Fibroblast of upper back skin (primary cell): ENCODE measurements around the gene ITGAE.
A peak's percentile ranks its signal among the peaks of the same experiment; 100 is the strongest.
"Not testable (repeated sequence)": the region's sequence is repeated elsewhere in the genome, so short reads cannot be mapped to it uniquely, and the experiment has no call there.

Experiments used
- DNase-seq: peaks from one replicate; pipeline ENCODE4 v3.0.0-alpha.2; 2013

ITGAE gene

DNA sequence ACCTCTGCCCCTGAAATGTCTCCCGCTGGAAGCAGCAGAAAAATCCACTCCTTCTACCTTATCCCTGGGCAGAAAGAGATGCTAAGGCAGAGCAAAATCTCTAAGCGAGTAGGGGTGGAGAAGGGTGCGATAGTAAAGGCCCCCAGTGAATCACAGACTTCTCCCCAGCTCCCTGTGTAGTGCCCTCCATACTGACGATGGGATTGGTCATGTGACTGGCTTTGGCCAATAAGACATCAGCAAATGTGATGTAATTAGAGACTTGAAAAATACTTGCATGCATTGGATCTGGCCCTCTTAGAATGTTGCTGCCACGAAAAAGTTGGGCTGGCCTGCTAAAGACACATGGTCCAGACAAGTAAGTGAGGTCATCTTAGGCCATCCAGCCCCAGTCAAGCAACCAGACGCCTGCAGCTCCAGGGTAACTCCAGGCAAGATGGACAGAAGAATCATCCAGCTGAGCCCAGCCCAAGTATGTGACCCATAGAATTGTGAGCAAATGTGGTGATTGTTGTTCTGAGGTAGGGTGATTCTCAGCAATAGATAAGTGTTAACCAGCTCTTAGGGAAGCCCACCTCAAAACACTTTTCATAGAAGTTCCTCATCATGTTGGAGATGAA, 41.3 kb downstream of the ITGAE start:
- no peak for DNase-seq

DNA sequence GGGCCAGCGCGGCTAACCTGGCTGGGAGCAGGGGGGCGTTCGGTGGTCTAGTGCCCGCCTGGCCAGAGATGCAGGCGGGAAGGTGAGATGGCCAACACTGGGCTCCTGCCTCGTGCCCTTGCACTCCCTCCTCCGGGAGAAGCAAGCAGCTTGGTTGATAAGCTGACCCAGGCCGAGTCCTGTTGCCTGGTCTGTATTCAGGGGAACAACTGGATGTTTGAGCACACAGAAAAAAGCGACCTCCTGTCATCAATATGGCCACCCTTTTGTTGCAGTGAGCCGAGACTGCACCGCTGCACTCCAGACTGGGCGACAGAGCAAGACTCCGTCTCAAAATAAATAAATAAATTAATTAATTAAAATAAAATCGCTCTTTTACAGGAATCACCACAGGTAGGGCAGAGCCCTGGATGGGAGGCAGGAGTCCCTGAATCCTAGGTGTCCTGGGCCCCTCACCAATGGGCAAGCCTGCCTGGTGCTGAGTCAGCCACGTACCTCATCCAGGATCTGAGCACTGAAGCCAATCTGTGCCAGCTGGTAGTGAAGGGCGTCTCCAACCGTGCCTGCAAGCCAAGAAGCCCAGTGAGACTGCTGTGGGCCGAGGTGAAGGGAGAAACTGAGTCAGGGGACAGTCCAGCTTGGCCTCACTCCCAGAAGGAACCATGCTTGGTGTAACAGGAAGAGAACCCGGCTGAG, 45.5 kb downstream of the ITGAE start:
- DNase-seq, result no peak

DNA sequence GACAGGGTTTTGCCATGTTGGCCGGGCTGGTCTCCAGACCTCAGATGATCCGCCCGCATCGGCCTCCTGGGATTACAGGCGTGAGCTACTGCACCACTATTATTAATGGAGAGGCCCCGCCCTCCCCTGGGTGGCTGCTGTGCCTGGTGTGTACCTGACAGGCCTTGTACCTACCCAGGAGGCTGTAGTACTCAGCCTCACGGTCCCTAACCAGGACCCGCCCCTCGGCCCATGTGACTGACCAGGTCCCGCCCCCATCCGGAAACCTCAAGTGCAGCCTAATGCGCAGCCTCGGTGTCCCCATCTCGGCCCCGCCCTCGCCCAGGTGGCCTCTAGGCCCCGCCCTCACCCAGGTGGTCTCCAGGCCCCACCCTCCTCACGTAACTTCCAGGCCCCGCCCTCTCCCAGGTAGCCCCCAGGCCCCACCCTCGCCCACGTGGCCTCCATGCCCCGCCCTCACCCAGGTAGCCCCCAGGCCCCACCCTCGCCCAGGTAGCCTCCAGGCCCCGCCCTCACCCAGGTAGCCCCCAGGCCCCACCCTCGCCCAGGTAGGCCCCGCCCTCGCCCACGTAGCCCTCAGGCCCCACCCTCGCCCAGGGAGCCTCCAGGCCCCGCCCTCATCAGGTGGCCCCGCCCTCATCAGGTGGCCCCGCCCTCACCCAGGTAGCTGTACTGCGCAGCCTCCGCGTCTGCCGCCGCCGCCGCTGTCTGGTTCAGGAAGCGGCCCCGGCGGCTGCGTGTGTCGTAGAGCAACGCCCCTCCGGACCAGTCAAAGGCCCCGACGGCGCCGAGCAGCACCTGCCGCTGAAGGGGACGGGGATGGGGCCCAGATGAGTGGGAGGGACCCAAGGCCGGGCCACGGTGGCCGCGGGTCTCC, 46.3 kb downstream of the ITGAE start:
- no peak for DNase-seq

DNA sequence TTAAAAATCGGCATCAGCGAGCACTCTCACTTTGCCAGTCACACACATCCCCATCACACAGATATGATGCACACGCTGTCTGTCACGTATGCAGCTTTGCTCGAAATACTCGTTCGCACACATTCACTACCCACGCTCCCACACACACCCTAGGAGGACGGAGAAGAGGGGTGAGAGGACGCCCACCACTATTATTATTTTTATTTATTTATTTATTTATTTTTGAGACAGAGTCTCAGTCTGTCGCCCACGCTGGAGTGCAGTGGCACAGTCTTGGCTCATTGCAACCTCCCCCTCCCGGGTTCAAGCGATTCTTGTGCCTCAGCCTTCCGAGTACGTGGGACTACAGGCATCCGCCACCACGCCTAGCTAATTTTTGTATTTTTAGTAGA, 46.9 kb downstream of the ITGAE start:
- no peak for DNase-seq

DNA sequence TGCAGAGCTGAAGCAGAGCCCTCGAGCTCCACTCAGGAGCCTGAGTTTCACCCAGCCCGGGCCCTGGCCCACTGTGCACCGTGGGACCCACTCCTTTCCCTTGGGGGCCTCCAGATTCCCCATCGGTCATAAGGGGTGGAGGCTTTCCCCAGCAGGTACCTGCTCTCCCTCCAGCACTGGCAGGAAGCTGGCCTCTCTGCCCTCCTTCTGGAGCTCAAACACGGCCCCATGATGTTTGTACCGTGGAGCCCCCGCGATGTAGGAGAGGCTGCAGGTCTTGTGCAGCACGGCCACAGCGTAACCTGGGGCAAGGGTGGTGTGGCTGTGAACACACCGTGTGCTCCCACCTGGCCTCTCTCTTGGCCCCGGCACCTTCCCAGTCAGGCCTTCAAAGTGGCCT, 47.4 kb downstream of the ITGAE start:
- DNase-seq, result no peak

DNA sequence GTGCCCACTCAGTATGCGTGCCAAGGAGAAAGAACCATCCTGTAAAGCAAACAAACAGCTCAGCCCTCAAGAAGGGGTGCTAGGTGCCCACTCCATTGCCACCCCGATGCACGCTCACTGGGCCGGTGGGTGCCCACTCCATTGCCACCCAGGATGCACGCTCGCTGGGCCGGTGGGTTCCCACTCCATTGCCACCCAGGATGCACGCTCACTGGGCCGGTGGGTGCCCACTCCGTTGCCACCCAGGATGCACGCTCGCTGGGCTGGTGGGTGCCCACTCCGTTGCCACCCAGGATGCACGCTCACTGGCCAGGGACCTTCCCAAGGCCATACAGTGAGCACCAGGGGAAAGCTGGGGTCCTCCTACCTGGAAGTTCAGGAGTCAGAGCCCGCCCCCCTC, 49.2 kb downstream of the ITGAE start:
- DNase-seq, result no peak

DNA sequence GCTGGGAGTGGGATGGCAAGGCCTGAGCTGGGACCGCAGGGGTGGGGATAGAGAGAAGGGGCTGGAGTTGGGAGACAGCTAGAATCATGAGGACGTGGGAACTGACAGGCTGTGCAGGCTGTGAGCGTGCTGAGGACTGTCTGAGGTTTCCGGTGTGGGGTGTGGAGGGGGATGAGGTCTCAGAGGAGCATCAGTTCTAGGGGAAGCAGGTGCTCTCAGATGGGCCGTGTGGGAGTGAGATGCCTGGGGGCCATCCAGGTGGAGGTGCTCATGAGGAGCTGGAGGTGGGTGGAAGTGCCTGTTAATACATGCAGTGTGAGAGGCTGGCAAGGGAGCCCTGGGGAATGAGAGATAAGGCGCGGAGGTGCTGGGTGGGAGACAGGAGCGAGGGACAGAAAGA, 50.1 kb downstream of the ITGAE start:
- DNase-seq, result no peak

DNA sequence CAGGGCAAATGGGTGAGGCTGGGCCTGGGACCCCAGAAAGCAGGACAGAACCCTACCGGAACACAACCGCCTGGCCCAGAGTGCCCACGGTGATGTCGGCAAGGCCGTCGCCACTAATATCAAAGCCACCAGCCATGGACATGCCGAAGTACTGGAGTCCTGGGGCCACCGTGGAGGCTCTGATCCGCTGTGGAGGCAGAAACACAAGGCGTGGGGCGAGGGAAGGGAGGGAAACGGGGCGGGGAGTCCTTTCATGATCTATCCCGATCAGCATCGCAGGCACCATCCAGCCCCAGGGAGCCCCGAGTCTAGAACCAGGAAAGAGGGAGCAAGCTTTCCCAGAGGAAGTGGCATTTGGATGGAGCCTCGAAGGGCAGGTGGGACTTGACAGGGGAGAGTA, 50.7 kb downstream of the ITGAE start:
- DNase-seq, result no peak

DNA sequence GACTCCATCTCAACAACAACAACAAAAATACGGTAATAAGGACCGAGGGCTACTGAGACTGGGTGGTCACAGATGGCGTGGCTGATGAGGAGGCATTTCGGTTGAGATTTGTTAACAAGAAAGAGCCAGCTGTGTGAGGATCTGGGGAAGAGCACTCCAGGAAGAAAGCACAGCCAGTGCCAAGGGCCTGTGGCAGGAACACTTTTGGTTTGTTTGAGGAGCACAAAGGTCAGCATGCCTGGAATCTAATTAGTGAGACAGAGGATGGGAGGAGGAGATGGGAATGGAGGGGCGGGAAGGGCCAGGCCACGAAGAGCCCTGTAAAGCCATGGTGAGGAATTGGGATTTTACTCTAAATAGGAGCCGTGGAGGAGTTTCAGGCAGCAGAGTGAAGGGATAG, 52.4 kb downstream of the ITGAE start:
- no peak for DNase-seq

DNA sequence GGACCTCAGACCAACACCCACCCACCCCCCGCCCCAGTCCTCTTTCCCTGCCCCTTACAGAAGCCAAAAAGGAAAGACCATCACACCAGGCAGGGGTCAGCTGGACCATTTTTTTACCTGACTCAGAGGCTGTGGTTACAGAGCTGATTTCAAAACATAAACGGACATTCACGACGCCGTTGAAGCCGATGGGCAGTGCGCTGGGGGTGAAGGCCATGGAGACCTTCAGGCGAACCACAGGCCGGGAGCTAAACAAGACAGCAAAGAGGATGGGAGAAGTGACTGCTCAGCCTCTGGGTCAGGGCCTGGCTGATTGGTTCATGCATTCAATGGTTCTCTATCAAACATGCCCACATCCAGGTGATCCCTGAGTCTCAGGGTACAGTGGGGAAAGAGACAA, 53.2 kb downstream of the ITGAE start:
- no peak for DNase-seq

DNA sequence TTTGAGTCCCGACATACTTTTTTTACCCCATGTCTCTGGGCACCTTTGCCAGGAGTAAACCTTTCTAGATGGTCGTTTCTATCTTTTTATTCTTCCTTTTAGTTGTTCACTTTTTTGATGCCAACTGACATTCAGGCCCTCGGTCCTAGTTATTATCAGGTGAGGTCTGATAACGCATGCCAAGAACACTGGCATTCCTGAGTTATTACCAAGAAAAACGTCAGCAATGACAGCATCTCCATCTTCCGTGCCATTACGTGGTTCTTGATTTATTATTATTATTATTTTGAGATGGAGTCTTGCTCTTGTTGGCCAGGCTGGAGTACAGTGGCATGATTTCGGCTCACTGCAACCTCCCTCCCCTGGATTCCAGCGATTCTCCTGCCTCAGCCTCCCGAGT, 55.9 kb downstream of the ITGAE start:
- DNase-seq, result no peak

DNA sequence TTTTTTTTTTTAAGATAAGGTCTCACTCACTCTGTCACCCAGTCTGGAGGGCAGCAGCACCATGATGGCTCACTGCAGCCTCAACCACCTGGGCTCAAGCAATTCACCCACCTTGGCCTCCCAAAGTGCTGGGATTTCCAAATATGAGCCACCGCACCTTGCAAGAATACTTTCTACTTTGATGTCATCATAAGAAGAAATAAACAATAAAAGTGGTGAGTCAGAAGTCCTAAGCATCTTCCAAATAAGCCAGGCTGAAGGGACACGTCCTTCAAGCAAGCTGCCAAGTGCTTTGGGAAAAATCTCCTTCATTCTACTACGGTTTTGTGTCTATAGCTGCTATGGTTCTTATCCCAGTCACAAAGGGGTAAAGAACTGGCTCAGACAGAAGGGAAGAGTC, 57.0 kb downstream of the ITGAE start:
- no peak for DNase-seq

DNA sequence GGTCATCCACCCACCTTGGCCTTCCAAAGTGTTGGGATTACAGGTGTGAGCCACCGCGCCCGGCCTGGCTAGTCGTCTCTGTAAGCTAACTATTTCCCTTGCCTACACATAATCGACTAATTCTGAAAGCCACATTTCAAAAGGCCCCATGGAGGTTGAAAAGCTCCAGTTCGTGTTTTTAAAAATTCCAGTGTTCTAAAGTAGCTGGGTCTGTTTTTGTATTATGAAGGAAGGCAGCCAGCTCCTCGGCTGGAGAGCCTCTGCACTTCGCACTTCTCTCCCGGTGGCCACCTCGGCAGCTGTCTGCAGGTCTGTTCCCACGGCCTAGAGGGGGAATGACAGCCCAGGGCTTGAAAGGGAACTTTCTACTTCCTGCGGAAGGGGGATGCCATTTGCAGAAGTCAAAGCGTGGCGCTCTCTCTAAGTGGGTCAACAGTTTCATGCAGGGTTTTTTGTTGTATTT, 60.3 kb downstream of the ITGAE start:
- no peak for DNase-seq

DNA sequence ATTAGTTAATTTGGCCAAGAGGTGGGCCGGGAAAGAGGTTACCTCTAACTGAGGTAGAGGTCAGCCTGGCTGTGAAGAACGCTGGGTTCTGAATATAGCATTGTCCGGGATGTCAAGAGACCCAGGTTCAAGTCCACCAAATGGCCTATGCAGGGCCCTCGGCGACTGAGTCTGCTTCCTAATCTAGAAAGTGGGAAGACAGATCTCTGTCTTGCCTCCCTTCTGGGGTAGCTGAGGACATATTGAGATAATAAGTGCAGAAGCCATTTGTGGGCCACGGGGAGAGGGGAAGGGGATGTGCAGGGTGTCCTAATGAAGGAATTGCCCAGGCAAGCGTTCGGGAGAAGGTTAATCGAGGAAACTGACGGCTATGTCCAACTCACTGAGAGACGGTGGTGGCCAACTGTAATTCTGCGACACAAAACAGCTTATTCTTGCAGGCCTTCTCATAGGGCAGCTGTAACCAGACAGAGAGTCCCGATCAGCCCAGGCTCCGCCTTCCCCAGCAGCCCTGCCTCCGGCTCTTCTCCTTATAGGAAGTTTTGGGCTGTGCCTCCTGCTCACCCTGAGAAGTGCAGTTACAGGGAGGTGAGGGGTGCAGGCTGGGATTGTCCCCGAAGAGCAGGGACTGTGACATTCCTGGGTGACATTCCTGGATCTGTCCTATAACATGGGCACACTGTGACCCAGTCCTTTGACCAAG, 61.4 kb downstream of the ITGAE start:
- DNase-seq, result no peak

DNA sequence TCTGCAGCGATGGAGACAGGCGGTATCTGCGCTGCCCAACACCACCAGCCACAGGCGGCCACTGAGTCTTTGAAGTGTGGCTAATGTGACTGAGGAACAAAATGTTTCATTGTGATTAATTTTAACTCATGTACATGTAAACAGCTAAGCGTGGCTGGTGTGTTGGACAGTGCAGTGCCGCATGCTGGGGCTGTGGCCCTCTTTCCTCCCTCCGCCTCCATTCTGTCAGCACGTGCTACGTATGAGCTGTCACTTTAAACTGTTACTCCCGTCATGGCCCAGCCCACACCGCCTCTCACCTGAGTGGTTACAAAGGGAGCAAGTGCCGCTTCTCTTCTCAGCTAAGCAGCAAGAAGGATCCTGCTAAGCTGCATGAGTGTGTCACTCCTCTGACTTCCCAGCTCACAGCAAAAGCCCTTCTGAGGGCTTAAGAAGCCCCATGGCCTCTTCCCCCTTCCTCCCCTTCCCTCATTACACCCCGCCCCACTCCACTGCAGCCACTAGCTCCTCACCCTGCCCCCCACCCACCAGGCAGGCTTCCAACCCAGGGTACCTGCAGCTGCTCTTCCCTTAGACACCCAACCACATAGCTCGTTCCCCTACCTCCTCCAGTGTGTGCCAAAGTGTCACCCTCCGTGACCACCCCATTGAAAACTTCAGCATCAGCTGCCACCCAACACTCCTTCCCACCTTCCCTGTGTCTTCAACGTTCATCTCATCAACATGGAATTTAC, 62.3 kb downstream of the ITGAE start:
- DNase-seq, result no peak

DNA sequence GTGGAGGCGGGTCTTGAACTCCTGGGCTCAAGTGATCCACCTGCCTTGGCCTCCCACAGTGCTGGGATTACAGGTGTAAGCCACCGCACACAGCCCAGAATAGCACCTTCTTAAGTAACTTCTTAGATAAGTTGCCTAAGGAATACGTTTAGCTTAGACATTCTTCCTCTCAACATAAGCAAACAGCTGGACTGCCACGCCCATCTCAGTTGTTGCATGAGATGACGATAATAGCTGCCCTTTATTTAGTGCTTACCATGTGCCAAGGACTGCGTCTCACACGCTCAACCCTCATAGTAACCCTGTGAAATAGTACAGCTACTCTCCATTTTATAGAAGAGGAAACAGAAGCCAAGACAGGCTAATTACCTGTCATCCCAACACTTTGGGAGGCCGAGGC, 65.5 kb downstream of the ITGAE start:
- no peak for DNase-seq

DNA sequence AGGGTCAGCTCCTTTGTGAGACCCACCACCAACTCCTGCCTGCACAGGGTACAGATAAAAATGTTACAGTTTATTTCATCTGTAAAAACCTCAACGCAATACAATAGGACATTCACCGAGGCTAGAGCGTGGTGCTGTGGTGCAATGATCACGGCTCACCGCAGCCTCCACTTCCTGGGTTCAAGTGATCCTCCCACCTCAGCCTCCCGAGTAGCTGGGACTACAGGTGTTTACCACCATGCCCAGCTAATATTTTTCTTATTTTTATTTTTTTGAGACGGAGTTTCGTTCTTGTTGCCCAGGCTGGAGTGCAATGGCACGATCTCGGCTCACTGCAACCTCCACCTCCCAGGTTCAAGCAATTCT, 66.1 kb downstream of the ITGAE start:
- DNase-seq, result not testable (repeated sequence)

DNA sequence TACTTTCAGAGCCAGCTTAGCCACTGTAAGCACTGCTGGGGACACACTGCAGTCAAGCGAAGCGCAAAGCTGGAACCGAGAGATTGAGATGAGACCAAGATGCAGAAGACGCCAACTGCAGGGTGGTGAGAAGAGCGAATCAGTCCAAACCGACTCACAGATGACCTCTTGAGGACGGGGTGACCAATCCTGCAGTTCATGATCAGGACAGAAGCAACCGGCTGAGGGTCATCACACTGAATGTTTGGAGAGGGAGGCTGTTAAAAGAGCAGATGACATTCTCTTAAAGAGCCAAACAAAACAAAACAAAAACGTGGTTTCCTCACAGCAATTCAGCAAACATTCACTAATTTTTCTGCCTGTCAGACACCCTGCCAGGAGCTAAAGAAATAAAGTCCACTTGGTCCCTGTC, 68.8 kb downstream of the ITGAE start:
- no peak for DNase-seq

DNA sequence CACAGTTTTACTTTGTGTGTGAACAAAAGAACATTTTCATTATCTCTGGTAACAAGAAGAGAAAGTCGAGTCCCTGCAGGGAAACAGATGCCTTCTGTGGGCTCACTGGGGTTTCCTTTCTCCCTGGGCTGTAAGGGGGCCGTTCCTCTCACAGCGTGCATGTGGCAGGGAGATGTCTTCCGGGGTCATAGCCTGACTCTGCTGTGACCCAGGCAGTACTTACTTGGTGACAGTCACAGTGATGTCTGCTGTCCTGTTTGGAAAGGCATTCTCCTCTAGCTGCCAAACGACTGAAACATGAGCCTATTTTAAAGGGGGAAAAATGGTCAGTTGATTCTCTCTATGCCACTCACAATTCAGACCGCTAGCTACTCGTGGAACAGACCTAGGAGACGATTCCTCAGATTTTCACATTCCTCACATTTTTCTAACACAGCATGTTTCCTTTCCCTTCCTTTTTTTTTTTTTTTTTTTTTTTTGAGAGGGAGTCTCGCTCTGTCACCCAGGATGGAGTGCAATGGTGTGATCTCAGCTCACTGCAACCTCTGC, 70.0 kb downstream of the ITGAE start:
- DNase-seq, result peak; percentile 77

DNA sequence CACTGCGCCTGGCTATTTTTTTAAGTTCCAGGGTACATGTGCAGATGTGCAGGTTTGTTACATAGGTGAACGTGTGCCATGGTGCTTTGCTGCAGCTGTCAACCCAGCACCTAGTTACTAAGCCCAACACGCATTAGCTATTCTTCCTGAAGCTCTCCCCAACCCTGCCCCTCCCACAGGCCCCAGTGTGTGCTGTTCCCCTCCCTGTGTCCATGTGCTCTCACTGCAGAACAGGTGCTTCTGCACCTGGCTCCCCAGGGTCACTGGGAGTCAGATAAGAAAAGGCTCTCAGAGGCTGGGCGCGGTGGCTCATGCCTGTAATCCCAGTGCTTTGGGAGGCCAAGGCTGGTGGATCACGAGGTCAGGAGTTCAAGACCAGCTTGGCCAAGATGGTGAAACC, 71.1 kb downstream of the ITGAE start:
- DNase-seq, result no peak

DNA sequence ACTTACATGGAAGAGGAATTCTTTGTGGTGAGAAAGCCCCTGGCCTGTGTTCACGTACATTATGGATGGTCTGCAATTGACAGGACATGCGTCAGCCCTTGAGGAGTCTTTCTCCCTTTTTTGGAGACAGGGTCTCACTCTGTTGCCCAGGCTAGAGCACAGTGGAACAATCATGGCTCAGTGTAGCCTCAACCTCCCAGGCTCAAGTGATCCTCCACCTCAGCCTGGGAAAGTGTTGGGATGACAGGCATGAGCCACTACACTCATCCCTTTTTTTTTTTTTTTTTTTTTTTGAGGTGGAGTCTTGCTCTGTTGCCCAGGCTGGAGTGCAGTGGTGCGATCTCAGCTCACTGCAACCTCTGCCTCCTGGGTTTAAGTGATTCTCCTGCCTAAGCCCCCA, 72.9 kb downstream of the ITGAE start:
- not testable (repeated sequence) for DNase-seq

DNA sequence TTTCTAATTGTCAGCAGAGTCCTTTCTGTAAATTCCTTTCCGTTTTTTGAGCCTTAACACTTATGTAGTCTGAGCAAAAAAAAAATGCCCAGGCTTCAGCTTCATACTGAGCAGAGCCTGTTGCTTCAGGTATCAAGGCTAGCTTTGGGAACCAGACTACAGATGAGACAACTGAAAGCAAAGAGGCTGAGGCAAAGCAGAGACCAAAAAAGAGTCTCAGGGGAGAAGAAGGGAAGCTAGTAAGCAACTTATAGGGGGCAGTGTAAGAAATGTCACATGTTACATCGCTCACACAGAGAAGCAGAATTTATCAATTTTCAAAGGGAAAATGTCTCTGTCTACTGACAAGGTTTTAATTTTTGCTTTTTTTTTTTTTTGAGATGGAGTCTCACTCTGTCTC, 73.9 kb downstream of the ITGAE start:
- no peak for DNase-seq
